ENCODE data around the gene ZNF385B. TPM values are rescaled to one million over a fixed set of nuclear protein-coding genes. Genes with fewer than 3 reads are reported as not detected.
"Not testable (repeated sequence)": the region's sequence is repeated elsewhere in the genome, so short reads cannot be mapped to it uniquely, and the experiment has no call there.

ZNF385B gene
- total and polyA plus RNA-seq, 3 donors from 2014 or later, result 28.1 to 40.3 (median 37.4) TPM

DNA sequence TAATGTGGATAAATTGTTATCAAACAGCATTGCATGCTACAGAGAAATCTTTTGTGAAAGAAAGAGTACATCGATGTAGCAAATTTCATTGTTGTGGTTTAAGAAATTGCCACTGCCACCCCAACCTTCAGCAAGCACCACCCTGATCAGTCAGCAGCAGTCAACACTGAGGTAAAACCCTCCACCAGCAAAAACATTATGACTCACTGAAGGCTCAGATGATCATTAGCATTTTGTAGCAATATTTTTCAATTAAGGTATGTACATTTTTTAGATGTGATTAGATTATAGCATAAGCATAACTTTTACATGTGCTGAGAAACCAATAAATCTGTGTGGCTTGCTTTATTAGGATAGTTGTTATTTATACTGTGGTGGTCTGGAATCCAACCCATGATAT, 75.5 kb downstream of the ZNF385B start:
- intact Hi-C loops (cut with DNase I; ENCODE audit: low total_unique reads), result no loop called here
- TF ChIP-seq POLR2A (IDR thresholded peaks at IDR 0.05), result no peak
- TF ChIP-seq, protein P1, sequence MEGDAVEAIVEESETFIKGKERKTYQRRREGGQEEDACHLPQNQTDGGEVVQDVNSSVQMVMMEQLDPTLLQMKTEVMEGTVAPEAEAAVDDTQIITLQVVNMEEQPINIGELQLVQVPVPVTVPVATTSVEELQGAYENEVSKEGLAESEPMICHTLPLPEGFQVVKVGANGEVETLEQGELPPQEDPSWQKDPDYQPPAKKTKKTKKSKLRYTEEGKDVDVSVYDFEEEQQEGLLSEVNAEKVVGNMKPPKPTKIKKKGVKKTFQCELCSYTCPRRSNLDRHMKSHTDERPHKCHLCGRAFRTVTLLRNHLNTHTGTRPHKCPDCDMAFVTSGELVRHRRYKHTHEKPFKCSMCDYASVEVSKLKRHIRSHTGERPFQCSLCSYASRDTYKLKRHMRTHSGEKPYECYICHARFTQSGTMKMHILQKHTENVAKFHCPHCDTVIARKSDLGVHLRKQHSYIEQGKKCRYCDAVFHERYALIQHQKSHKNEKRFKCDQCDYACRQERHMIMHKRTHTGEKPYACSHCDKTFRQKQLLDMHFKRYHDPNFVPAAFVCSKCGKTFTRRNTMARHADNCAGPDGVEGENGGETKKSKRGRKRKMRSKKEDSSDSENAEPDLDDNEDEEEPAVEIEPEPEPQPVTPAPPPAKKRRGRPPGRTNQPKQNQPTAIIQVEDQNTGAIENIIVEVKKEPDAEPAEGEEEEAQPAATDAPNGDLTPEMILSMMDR (IDR thresholded peaks at IDR 0.05), result no peak
- no peaks in the 10 kb centered on the region for H3K36me3 ChIP-seq (ENCODE audit: low read depth, missing control alignments)
- no peak overlapping the region for H3K4me3 ChIP-seq
- peaks cover 4% of the 10 kb centered on the region for H3K4me1 ChIP-seq
- H3K27ac ChIP-seq, result no peak overlapping the region
- 66 to 81% methylated on average over 1 of the region's 1 CpG for WGBS, 2 donors
- no peaks in the 10 kb centered on the region for H3K9me3 ChIP-seq
- H3K27me3 ChIP-seq, result no peaks in the 10 kb centered on the region
- DNase-seq, result no peak

DNA sequence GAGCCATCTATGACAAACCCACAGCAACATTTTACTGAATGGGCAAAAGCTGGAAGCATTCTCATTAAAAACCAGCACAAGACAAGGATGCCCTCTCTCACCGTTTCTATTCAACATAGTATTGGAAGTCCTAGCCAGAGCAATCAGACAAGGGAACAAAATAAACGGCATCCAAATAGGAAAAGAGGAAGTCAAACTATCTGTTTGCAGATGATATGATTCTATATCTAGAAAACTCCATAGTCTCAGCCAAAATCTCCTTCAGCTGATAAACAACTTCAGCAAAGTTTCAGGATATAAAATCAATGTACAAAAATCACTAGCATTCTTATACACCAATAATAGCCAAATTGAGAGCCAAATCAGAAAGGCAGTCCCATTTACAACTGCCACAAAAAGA, 79.1 kb downstream of the ZNF385B start:
- H3K4me1 ChIP-seq; DNase-seq; H3K9me3 ChIP-seq; intact Hi-C loops (cut with DNase I; ENCODE audit: low total_unique reads); H3K36me3 ChIP-seq (ENCODE audit: low read depth, missing control alignments); H3K27me3 ChIP-seq; H3K27ac ChIP-seq; H3K4me3 ChIP-seq: not testable (repeated sequence)
- 70 to 85% methylated on average over 2 of the region's 2 CpGs for WGBS, 2 donors

DNA sequence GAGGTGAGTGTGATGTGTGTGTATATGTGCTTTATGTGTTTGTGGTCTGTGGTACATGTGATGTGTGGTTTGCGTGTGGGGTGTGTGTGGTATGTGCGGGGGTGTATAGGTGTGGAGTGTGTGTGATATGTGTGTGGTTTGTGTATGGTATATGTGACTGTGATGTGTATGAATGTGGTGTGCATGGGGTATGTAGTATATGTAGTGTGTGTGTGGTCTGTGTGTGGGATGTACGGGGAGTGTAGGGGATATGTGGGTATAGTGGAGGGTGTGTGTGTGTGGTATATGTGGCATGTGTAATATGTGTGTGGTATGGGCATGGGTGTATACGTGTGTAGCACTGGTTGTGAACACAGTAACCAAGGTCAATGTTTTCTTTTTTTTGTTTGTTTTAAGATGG, 87.4 kb downstream of the ZNF385B start:
- no peaks in the 10 kb centered on the region for H3K36me3 ChIP-seq (ENCODE audit: low read depth, missing control alignments)
- H3K9me3 ChIP-seq, result no peaks in the 10 kb centered on the region
- 92% methylated on average over 4 of the region's 4 CpGs for WGBS, 2 donors
- H3K4me1 ChIP-seq, result peaks cover 4% of the 10 kb centered on the region
- H3K27ac ChIP-seq, result no peak overlapping the region
- DNase-seq, result no peak
- no peak for TF ChIP-seq POLR2A (IDR thresholded peaks at IDR 0.05)
- intact Hi-C loops (cut with DNase I; ENCODE audit: low total_unique reads), result no loop called here
- H3K27me3 ChIP-seq, result no peaks in the 10 kb centered on the region
- no peak overlapping the region for H3K4me3 ChIP-seq

DNA sequence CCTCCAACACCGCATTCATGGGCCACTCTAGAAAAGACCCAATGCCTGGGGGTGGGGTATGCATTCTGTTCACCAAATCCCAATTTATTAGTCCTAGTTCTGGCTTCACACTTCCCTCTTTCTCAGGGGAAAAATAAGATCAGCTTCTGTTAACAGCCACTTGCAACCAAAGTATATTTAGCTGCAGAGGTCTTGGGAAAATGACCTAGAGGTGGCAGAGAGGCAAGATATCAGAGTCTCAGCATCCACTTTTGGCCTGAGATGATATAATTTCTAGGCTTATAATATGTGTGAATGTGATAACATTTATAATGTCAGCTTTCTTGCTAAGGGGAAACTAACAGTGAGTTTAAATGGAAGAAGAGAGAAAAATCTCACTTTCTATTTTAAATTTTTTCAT, 89.1 kb downstream of the ZNF385B start:
- Histone ChIP-seq H3K4me1 (peaks cover 4% of the 10 kb centered on the region), H3K9me3 (no peaks in the 10 kb centered on the region), H3K27me3 (no peaks in the 10 kb centered on the region), H3K4me3 (no peak overlapping the region), H3K36me3 (ENCODE audit: low read depth, missing control alignments) (no peaks in the 10 kb centered on the region), H3K27ac (no peak overlapping the region)
- 93 to 94% methylated on average over 1 of the region's 1 CpG for WGBS, 2 donors
- intact Hi-C loops (cut with DNase I; ENCODE audit: low total_unique reads), result no loop called here
- TF ChIP-seq, protein P1 (IDR thresholded peaks at IDR 0.05), result no peak
- no peak for TF ChIP-seq POLR2A (IDR thresholded peaks at IDR 0.05)
- DNase-seq, result no peak

DNA sequence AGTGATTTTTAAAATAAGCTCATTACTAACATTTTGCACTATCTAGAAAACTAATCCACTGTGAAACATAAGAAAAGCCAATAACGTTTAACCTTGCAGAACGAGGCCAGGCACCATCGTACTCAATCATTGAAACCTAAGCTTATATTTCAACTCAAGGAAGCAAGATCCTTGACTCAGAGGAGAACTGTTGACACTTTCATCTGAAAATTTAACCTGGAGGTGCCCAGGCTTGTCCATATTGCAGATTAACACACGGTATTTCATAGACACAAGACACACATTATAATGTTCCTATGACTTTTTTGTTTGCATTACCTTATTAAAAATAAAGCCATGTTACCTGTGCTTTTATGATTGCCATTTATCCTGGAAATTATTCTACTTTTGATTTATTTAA, 89.6 kb downstream of the ZNF385B start:
- TF ChIP-seq POLR2A (IDR thresholded peaks at IDR 0.05), result no peak
- TF ChIP-seq, protein P1 (IDR thresholded peaks at IDR 0.05), result no peak
- DNase-seq, result no peak
- intact Hi-C loops (cut with DNase I; ENCODE audit: low total_unique reads), result no loop called here
- Histone ChIP-seq H3K9me3 (no peaks in the 10 kb centered on the region), H3K4me1 (peaks cover 4% of the 10 kb centered on the region), H3K36me3 (ENCODE audit: low read depth, missing control alignments) (no peaks in the 10 kb centered on the region), H3K27ac (no peak overlapping the region), H3K4me3 (no peak overlapping the region), H3K27me3 (no peaks in the 10 kb centered on the region)
- 80 to 84% methylated on average over 4 of the region's 4 CpGs for WGBS, 2 donors

DNA sequence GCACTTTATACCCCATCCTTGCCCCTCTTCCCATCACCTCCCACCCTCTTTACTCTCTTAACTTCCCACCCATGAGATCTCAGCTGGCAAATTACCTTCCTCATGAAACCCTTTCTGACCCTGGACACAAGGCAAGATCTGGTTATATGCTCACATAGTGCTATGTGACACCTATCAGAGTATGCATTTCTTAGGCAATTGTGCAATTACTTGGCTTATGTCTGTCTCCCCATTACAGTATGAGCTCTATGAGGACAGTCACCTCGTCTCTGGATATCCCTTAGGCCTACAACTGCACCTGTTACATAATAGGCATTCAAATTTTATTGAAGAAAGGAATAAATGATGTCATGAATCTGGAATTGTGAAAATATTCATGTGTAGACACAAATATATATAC, 91.4 kb downstream of the ZNF385B start:
- no peaks in the 10 kb centered on the region for H3K27me3 ChIP-seq
- no peaks in the 10 kb centered on the region for H3K9me3 ChIP-seq
- H3K4me3 ChIP-seq, result no peak overlapping the region
- H3K4me1 ChIP-seq, result peaks cover 4% of the 10 kb centered on the region
- H3K36me3 ChIP-seq (ENCODE audit: low read depth, missing control alignments), result no peaks in the 10 kb centered on the region
- TF ChIP-seq, protein P1 (IDR thresholded peaks at IDR 0.05), result no peak
- no peak for TF ChIP-seq POLR2A (IDR thresholded peaks at IDR 0.05)
- intact Hi-C loops (cut with DNase I; ENCODE audit: low total_unique reads), result no loop called here
- 86 to 95% methylated on average over 1 of the region's 1 CpG for WGBS, 2 donors
- DNase-seq, result no peak
- H3K27ac ChIP-seq, result peak overlapping the region in 1 of 2 donors; percentile 24
